Measurements from ENCODE around the gene GATB. TPM values are rescaled to one million over a fixed set of nuclear protein-coding genes. Genes with fewer than 3 reads are reported as not detected.

The GATB gene, protein sequence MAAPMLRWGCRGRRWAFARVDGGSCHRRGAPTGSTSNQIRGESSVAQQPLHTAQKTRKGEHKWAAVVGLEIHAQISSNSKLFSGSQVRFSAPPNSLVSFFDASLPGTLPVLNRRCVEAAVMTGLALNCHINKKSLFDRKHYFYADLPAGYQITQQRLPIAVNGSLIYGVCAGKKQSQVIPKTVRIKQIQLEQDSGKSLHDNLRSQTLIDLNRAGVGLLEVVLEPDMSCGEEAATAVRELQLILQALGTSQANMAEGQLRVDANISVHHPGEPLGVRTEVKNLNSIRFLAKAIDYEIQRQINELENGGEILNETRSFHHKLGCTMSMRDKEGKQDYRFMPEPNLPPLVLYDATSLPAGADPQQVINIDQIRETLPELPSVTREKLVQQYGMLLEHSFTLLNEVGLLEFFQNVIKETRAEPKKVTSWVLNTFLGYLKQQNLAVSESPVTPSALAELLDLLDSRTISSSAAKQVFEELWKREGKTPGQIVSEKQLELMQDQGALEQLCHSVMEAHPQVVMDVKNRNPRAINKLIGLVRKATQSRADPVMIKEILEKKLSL
- total RNA-seq (100 to 1,000 TPM in 1 of 4 donors, 10 to 100 TPM in 3; 87.5 to 104 (median 91.0) TPM), polyA plus RNA-seq (182 TPM)
- long read RNA-seq, donor 1, transcript GATB-204 (4 exons, 749 nt), result minor isoform, 28 of 154 reads
- long read RNA-seq, donor 1, transcript GATB-201 (13 exons, 2,385 nt), result major isoform, 81 of 154 reads
- long read RNA-seq, donor 1, partial matches to known transcripts, result 27 of 154 reads
- long read RNA-seq, donor 1, other reads (novel, unspliced or antisense), result 17 of 154 reads
- long read RNA-seq, donor 2, transcript GATB-201 (13 exons, 2,385 nt), result major isoform, 24 of 50 reads
- long read RNA-seq, donor 2, transcript GATB-204 (4 exons, 749 nt), result minor isoform, 17 of 50 reads
- long read RNA-seq, donor 2, partial matches to known transcripts, result 4 of 50 reads
- long read RNA-seq, donor 2, other reads (novel, unspliced or antisense), result 4 of 50 reads
- long read RNA-seq, donor 3, transcript GATB-201 (13 exons, 2,385 nt), result major isoform, 113 of 212 reads
- long read RNA-seq, donor 3, transcript GATB-204 (4 exons, 749 nt), result minor isoform, 16 of 212 reads
- long read RNA-seq, donor 3, partial matches to known transcripts, result 70 of 212 reads
- long read RNA-seq, donor 3, other reads (novel, unspliced or antisense), result 13 of 212 reads
- long read RNA-seq, donor 4, transcript GATB-201 (13 exons, 2,385 nt), result major isoform, 20 of 42 reads
- long read RNA-seq, donor 4, transcript GATB-204 (4 exons, 749 nt), result minor isoform, 5 of 42 reads
- long read RNA-seq, donor 4, partial matches to known transcripts, result 12 of 42 reads
- long read RNA-seq, donor 4, other reads (novel, unspliced or antisense), result 4 of 42 reads

DNA sequence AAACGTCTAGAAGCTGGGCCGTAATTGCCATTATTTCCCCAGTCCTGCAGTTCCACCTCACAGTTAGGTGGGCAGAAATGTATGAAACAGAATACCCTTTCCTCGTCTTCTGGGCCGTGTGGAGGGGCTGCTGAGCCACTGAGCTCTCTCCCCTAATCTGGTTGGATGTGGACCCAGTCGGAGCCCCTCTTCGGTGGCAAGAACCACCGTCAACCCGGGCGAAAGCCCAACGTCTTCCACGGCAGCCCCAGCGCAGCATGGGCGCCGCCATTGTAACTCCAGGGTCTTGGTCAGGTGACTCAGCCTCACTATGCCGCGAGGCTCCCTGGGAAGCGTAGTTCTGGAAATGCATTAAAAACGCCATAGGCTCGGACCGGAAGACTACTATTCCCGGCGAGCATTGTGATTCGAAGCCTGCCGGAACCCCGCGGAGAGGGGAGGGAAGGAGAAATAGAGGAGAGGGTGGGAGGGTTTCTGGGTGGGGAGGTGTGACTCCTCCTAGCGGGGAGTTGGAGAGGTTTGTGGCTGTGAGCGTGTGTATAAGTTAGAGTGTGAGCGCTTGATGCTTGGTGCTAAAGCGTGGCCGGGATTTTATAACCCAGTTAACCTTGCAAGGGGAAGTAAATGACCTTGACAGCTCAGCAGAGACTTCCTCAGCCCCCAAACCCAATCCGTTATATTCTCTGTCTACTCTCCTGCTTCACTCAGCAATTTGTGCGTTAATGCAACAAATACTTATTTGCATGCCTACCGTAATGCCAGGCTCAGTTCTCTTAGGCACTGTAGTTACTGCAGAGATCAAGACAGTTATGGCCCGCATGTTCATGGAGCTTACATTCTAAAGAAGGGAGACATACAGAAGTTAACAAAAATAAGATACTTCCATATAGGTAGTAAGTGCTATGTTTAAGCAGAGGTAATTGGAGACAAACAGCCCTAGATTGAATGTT is at the start of gene GATB:
GATB (minus strand) TSS at position 296 of the 950 bp plus-strand sequence; CDS start at position 271, 25 bp downstream.
- peak within 1 kb of the TSS; percentile 99 for H3K4me3 ChIP-seq (ENCODE audit: low read length)
- peak within 1 kb of the TSS; percentile 94 for H3K27ac ChIP-seq (ENCODE audit: low read length)
- intact Hi-C loops (cut with DNase I), result no loop called here
- peaks cover 2% of the 10 kb centered on the region for H3K4me1 ChIP-seq (ENCODE audit: control insufficient read depth, insufficient read depth, low read length)
- no peaks in the 10 kb centered on the region for H3K9me3 ChIP-seq (ENCODE audit: control insufficient read depth, low read length)
- 5% methylated on average over 35 of the region's 35 CpGs for WGBS
- H3K27me3 ChIP-seq (ENCODE audit: control insufficient read depth, insufficient read depth), result no peaks in the 10 kb centered on the region
- ATAC-seq, result peak; percentile 100
- peak; percentile 93 to 96 (median 95) for DNase-seq

GRCh38 chr4:151810476-151810875 is 49.7 kb upstream of the GATB start:
- ATAC-seq, result no peak
- WGBS, result 84% methylated on average over 4 of the region's 4 CpGs
- intact Hi-C loops (cut with DNase I), result no loop called here
- no peak overlapping the region for H3K27ac ChIP-seq (ENCODE audit: low read length)
- H3K27me3 ChIP-seq (ENCODE audit: control insufficient read depth, insufficient read depth), result no peaks in the 10 kb centered on the region
- H3K9me3 ChIP-seq (ENCODE audit: control insufficient read depth, low read length), result no peaks in the 10 kb centered on the region
- peaks cover 2% of the 10 kb centered on the region for H3K4me1 ChIP-seq (ENCODE audit: control insufficient read depth, insufficient read depth, low read length)
- no peak for DNase-seq
- H3K4me3 ChIP-seq (ENCODE audit: low read length), result no peak overlapping the region

DNA sequence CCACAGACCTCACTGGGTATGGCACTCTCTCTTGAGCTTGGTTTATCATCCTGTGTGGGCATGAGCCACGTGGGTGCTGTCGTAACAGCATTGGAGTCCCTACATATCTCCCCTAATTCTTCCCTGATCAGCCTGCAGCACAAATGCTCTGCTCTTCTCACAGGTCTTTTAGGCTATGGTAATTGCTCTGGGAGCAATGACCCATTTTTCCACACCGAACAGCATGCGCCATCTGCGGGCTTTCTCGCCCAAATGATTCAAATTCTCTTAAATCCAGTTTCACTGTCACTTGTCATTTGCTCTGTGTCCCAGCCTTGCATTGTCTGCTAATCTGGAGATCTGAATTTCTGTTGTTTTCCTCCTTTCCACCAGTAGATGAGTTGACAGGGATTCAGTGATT is 48.9 kb upstream of the GATB start:
- Histone ChIP-seq H3K4me1 (ENCODE audit: control insufficient read depth, insufficient read depth, low read length) (peaks cover 2% of the 10 kb centered on the region), H3K9me3 (ENCODE audit: control insufficient read depth, low read length) (no peaks in the 10 kb centered on the region), H3K27ac (ENCODE audit: low read length) (no peak overlapping the region), H3K27me3 (ENCODE audit: control insufficient read depth, insufficient read depth) (no peaks in the 10 kb centered on the region), H3K4me3 (ENCODE audit: low read length) (no peak overlapping the region)
- no peak for ATAC-seq
- WGBS, result 95% methylated on average over 6 of the region's 6 CpGs
- intact Hi-C loops (cut with DNase I), result no loop called here
- DNase-seq, result no peak

DNA sequence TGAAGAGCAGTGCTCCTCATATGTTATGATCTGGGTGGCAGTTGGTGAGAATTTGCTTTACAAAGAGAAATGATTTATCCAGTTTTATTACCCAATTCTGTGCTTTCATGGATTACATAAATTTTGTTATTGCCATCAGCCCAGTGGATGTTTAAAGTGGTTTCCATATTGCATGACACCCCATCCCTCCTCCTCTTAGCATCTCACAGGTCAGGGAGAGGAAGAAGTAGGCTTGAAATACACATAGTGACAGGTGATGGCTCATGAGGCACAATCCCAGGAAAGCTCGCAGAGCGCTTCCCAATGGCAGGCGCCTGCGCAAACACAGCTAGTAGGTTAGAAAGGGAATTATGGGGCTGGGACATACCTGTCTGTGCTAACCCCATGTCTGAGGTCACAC is 47.7 kb upstream of the GATB start:
- Histone ChIP-seq H3K27me3 (ENCODE audit: control insufficient read depth, insufficient read depth) (no peaks in the 10 kb centered on the region), H3K27ac (ENCODE audit: low read length) (no peak overlapping the region), H3K4me3 (ENCODE audit: low read length) (no peak overlapping the region), H3K4me1 (ENCODE audit: control insufficient read depth, insufficient read depth, low read length) (peaks cover 2% of the 10 kb centered on the region), H3K9me3 (ENCODE audit: control insufficient read depth, low read length) (no peaks in the 10 kb centered on the region)
- WGBS, result 94% methylated on average over 4 of the region's 4 CpGs
- ATAC-seq (no peak), DNase-seq (no peak)
- intact Hi-C loops (cut with DNase I), result no loop called here

DNA sequence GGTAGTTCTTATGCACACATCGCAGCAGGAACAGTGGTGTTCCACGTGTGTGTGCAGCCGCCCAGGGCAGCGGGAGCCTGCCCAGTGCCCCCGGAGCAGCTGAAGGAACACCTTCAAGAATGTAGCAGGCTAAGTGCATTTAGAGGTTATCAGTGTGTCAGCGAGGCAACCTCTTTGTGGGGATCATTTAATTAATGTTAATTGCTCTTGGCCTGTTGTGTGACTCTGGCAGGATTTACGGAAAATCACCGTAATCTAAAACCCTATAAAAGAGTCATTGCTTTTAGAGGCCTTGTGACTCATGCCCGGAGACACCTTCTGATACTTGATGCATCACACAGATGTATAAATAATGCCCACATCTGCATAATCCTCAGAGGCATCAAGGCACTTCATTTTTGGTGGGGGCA is 47.3 kb upstream of the GATB start:
- H3K4me1 ChIP-seq (ENCODE audit: control insufficient read depth, insufficient read depth, low read length), result peaks cover 2% of the 10 kb centered on the region
- peak overlapping the region; percentile 6 for H3K27ac ChIP-seq (ENCODE audit: low read length)

DNA sequence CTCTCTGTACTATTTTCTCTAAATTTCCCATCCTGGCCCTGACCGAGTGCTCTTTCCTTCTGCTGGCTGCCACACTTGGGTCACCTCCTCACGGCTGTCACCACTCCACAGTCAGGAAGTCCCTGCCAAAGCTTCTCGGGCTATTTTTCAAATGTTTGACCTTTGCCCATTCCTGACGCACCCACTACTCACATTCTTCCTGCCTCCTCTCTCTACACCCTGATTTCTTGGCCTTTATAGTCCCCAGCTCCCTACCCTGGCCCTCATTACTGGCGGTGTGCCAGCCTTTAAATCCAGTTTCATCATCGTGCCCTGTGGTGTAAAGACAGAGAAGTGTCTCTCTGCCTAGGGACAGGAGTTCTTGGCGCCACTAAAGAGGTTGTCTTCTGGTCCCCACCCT is 46.4 kb upstream of the GATB start:
- H3K4me3 ChIP-seq (ENCODE audit: low read length), result no peak overlapping the region
- intact Hi-C loops (cut with DNase I), result no loop called here
- H3K9me3 ChIP-seq (ENCODE audit: control insufficient read depth, low read length), result no peaks in the 10 kb centered on the region
- ATAC-seq (peak; percentile 91 to 94), DNase-seq (peak; percentile 63 to 80 (median 79))
- no peaks in the 10 kb centered on the region for H3K27me3 ChIP-seq (ENCODE audit: control insufficient read depth, insufficient read depth)
- H3K4me1 ChIP-seq (ENCODE audit: control insufficient read depth, insufficient read depth, low read length), result peaks cover 2% of the 10 kb centered on the region
- peak overlapping the region; percentile 70 for H3K27ac ChIP-seq (ENCODE audit: low read length)
- WGBS, result 19% methylated on average over 7 of the region's 7 CpGs

More for the DNA sequence above, 47.3 kb upstream of the GATB start:
- H3K9me3 ChIP-seq (ENCODE audit: control insufficient read depth, low read length), result no peaks in the 10 kb centered on the region
- DNase-seq (peak in 1 of 3 donors; percentile 19), ATAC-seq (peak in 1 of 2 donors; percentile 42)
- WGBS, result 63% methylated on average over 9 of the region's 9 CpGs
- H3K4me3 ChIP-seq (ENCODE audit: low read length), result no peak overlapping the region
- intact Hi-C loops (cut with DNase I), result no loop called here
- H3K27me3 ChIP-seq (ENCODE audit: control insufficient read depth, insufficient read depth), result no peaks in the 10 kb centered on the region

GRCh38 chr4:151806511-151806927 is 45.7 kb upstream of the GATB start:
- intact Hi-C loops (cut with DNase I), result no loop called here
- 31% methylated on average over 6 of the region's 6 CpGs for WGBS
- DNase-seq, result peak in 1 of 3 donors; percentile 21
- peak overlapping the region; percentile 70 for H3K27ac ChIP-seq (ENCODE audit: low read length)
- H3K4me3 ChIP-seq (ENCODE audit: low read length), result no peak overlapping the region
- H3K4me1 ChIP-seq (ENCODE audit: control insufficient read depth, insufficient read depth, low read length), result peaks cover 2% of the 10 kb centered on the region
- peak; percentile 74 to 80 for ATAC-seq
- H3K9me3 ChIP-seq (ENCODE audit: control insufficient read depth, low read length), result no peaks in the 10 kb centered on the region
- H3K27me3 ChIP-seq (ENCODE audit: control insufficient read depth, insufficient read depth), result no peaks in the 10 kb centered on the region

DNA sequence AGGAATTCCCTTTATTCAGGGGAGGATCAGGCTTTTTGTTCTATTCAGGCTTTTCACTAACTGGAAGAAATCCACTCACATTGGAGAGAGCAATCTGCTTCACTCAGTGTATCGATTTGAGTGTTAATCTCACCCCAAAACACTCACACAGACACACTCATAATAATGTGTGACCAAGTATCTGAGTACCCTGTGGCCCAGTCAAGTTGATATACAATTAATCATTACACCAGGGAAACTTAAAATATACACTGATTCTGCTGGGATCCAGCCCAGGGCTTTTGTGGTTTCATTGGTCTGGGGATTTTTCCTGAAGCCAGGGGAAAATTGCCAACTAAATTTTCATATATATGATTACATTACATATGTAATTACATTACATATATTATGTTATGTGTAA is 44.0 kb upstream of the GATB start:
- intact Hi-C loops (cut with DNase I), result no loop called here
- Histone ChIP-seq H3K4me3 (ENCODE audit: low read length) (no peak overlapping the region), H3K27ac (ENCODE audit: low read length) (no peak overlapping the region), H3K4me1 (ENCODE audit: control insufficient read depth, insufficient read depth, low read length) (peaks cover 2% of the 10 kb centered on the region), H3K9me3 (ENCODE audit: control insufficient read depth, low read length) (no peaks in the 10 kb centered on the region), H3K27me3 (ENCODE audit: control insufficient read depth, insufficient read depth) (no peaks in the 10 kb centered on the region)
- ATAC-seq (no peak), DNase-seq (no peak)
- 54% methylated on average over 1 of the region's 1 CpG for WGBS

GRCh38 chr4:151804086-151804630 is 43.4 kb upstream of the GATB start:
- Histone ChIP-seq H3K4me3 (ENCODE audit: low read length) (no peak overlapping the region), H3K4me1 (ENCODE audit: control insufficient read depth, insufficient read depth, low read length) (peaks cover 2% of the 10 kb centered on the region), H3K27ac (ENCODE audit: low read length) (no peak overlapping the region), H3K27me3 (ENCODE audit: control insufficient read depth, insufficient read depth) (no peaks in the 10 kb centered on the region), H3K9me3 (ENCODE audit: control insufficient read depth, low read length) (no peaks in the 10 kb centered on the region)
- DNase-seq, result no peak
- ATAC-seq, result no peak
- 92% methylated on average over 4 of the region's 4 CpGs for WGBS
- intact Hi-C loops (cut with DNase I), result no loop called here

Data from right cardiac atrium (tissue), 5 donors.